Sigmoid colon (tissue), 7 donors: ENCODE data around the gene CA14. TPM values are rescaled to one million over a fixed set of nuclear protein-coding genes. Genes with fewer than 3 reads are reported as not detected.
"Not testable (repeated sequence)": the region's sequence is repeated elsewhere in the genome, so short reads cannot be mapped to it uniquely, and the experiment has no call there.

Experiments
- DNase-seq: peaks from one replicate; pipeline ENCODE4 v3.0.0-alpha.2; 2019
- H3K27ac ChIP-seq, 4 donors: fragments of 200-600 bp; sonication (generic); one replicate each; pipeline ENCODE4 v1.5.1; 2016 to 2019; ENCODE audit warnings: mild to moderate bottlenecking in 1 of 4
- H3K27me3 ChIP-seq, 3 donors: fragments of 200-600 bp; sonication (generic); one replicate each; pipeline ENCODE4 v1.5.1; 2019; ENCODE audit warnings: mild to moderate bottlenecking in 1 of 3
- H3K36me3 ChIP-seq, 4 donors: fragments of 200-600 bp; sonication (generic); one replicate each; pipeline ENCODE4 v1.5.1; 2016 to 2019
- H3K4me1 ChIP-seq, 4 donors: fragments of 200-600 bp; sonication (generic); one replicate each; pipeline ENCODE4 v1.5.1; 2017 to 2019
- H3K4me3 ChIP-seq, 4 donors: fragments of 200-600 bp; sonication (generic); one replicate each; pipeline ENCODE4 v1.5.1; 2017 to 2019; ENCODE audit warnings: mild to moderate bottlenecking in 2 of 4, moderate library complexity in 1 of 4
- H3K9me3 ChIP-seq, 4 donors: fragments of 200-600 bp in 3 of 4; sonication (generic) in 3 of 4; one replicate each; pipeline versions ENCODE4 v1.5.1 to v1.6.1; 2013 to 2019
- EP300 ChIP-seq, 4 donors: sonication (generic); formaldehyde crosslinking; IDR thresholded peaks; one replicate each; pipeline ENCODE4 v1.6.1; 2017; ENCODE audit warnings: antibody characterized with exemption in 4 of 4
- POLR2A ChIP-seq, 2 donors: fragments of 450-650 bp; IDR thresholded peaks; one replicate each; pipeline ENCODE4 v1.6.1; 2016; ENCODE audit warnings: antibody characterized with exemption in 2 of 2, mild to moderate bottlenecking in 2 of 2, moderate library complexity in 2 of 2
- POLR2AphosphoS5 ChIP-seq, 4 donors: sonication (generic); formaldehyde crosslinking; IDR thresholded peaks; one replicate each; pipeline ENCODE4 v1.6.1; 2017; ENCODE audit warnings: antibody characterized with exemption in 4 of 4
- WGBS, 2 donors: extraction: QIAGEN DNeasy Blood & Tissue Kit; methylation state at CpG; one replicate each; pipeline ENCODE4 v1.1.7; 2013; 5-methylcytosine and 5-hydroxymethylcytosine counted together
- intact Hi-C: fragments of 100-400 bp; cut with DNase I; formaldehyde crosslinking; loops from one replicate; pipeline ENCODE4 v1.15.1; 2023
- polyA plus RNA-seq, 3 donors: library from polyadenylated mRNA; stranded (reverse); fragments of 200-250 nt; gene quantifications; one replicate each; pipeline ENCODE4 v1.2.3, GENCODE V29; 2013
- total RNA-seq, 4 donors: library from RNA; depleted of rRNA; stranded (reverse); fragments of >200 nt; gene quantifications; one replicate each; pipeline ENCODE4 v1.1.0, GENCODE V29; 2016
- TF ChIP-seq, protein P1 (sequence below), 4 experiments: fragments of 450-650 bp in 3 of 4; fragments of 200-600 bp in 1 of 4; IDR thresholded peaks; one replicate each; pipeline ENCODE4 v1.5.1; 2016 to 2019; ENCODE audit warnings: antibody characterized with exemption in 4 of 4, mild to moderate bottlenecking in 3 of 4, moderate library complexity in 2 of 4
- donor health status: healthy with polysubstance abuse.
- donor health status: Bipolar disorder and iron deficiency.
- donor health status: healthy.

Gene CA14
- total and polyA plus RNA-seq, 7 donors: 0.35 to 4.3 (median 1.4) TPM; not detected in 2

DNA sequence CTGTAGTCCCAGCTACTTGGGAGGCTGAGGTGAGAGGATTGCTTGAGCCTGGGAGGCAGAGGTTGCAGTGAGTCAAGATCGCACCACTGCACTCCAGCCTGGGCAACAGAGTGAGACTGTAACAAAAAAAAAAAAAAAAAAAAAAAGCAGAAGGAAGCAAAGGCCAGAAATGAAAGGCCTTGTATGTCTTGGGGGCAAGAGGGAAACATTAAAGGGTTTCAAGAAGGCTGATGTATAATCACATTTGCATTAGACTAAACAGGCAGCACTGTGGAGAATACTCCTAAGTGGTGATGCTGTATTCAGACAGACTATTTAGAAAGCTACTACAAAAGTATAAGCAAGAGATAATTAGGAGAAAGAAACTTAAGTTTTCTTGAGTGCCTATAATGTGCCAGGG lies 32.0 kb upstream of the CA14 start:
- intact Hi-C loops: no loop called here
- no peaks in the 10 kb centered on the region for H3K9me3 ChIP-seq
- WGBS, 2 donors: 79 to 100% methylated on average over 1 of the region's 1 CpG
- no peaks in the 10 kb centered on the region for H3K27me3 ChIP-seq
- DNase-seq: no peak
- H3K27ac ChIP-seq: no peak overlapping the region
- peaks cover 0 to 83% (median 13%) of the 10 kb centered on the region in 4 donors for H3K36me3 ChIP-seq
- H3K4me3 ChIP-seq: no peak overlapping the region
- TF ChIP-seq POLR2AphosphoS5 (IDR thresholded peaks at IDR 0.05): no peak
- H3K4me1 ChIP-seq: no peaks in the 10 kb centered on the region

DNA sequence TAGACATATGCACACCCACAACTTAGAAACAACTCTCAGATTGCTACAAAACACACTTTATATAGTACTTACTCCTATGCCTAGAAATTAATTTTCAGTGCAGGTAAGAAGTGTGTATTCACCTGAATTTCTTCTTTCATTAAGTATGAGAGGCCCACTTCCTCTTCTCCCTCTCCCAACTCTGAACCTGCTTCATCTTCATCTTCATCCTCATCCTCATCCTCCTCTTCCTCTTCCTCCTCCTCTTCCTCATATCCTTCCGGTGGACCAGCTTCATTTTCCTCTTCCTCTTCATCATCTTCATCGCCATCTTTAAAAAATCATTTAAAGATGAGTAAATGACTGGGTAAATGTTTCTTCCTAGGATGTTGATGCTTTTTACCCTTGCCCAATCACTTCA lies 31.1 kb upstream of the CA14 start:
- Histone ChIP-seq H3K4me3 (no peak overlapping the region), H3K9me3 (no peaks in the 10 kb centered on the region), H3K27me3 (no peaks in the 10 kb centered on the region), H3K27ac (no peak overlapping the region), H3K4me1 (no peaks in the 10 kb centered on the region), H3K36me3 (peaks cover 0 to 81% (median 13%) of the 10 kb centered on the region in 4 donors)
- no peak for TF ChIP-seq EP300 (IDR thresholded peaks at IDR 0.05)
- no peak for TF ChIP-seq POLR2A (IDR thresholded peaks at IDR 0.05)
- TF ChIP-seq POLR2AphosphoS5 (IDR thresholded peaks at IDR 0.05): no peak
- TF ChIP-seq, protein P1, sequence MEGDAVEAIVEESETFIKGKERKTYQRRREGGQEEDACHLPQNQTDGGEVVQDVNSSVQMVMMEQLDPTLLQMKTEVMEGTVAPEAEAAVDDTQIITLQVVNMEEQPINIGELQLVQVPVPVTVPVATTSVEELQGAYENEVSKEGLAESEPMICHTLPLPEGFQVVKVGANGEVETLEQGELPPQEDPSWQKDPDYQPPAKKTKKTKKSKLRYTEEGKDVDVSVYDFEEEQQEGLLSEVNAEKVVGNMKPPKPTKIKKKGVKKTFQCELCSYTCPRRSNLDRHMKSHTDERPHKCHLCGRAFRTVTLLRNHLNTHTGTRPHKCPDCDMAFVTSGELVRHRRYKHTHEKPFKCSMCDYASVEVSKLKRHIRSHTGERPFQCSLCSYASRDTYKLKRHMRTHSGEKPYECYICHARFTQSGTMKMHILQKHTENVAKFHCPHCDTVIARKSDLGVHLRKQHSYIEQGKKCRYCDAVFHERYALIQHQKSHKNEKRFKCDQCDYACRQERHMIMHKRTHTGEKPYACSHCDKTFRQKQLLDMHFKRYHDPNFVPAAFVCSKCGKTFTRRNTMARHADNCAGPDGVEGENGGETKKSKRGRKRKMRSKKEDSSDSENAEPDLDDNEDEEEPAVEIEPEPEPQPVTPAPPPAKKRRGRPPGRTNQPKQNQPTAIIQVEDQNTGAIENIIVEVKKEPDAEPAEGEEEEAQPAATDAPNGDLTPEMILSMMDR (IDR thresholded peaks at IDR 0.05): no peak
- intact Hi-C loops: no loop called here
- WGBS, 2 donors: 80 to 95% methylated on average over 2 of the region's 2 CpGs
- no peak for DNase-seq

DNA sequence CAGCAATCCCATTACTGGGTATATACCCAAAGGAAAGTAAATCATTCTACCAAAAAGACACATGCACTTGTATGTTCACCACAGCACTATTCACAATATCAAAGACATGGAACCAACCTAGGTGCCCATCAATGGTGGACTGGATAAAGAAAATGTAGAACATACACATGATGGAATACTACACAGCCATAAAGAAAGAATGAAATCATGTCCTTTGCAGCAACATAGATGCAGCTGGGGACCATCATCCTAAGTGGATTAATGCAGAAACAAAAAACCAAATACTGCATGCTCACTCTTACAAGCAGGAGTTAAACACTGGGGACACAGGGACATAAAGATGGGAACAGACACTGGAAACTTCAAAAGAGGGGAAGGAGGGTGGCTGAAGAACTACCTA lies 30.3 kb upstream of the CA14 start:
- Histone ChIP-seq H3K9me3 (no peaks in the 10 kb centered on the region), H3K36me3 (peaks cover 0 to 78% (median 13%) of the 10 kb centered on the region in 4 donors), H3K4me1 (no peaks in the 10 kb centered on the region), H3K27ac (no peak overlapping the region), H3K27me3 (no peaks in the 10 kb centered on the region), H3K4me3 (no peak overlapping the region)
- TF ChIP-seq POLR2AphosphoS5 (IDR thresholded peaks at IDR 0.05) (no peak), EP300 (IDR thresholded peaks at IDR 0.05) (no peak), POLR2A (IDR thresholded peaks at IDR 0.05) (no peak)
- TF ChIP-seq, protein P1 (IDR thresholded peaks at IDR 0.05): no peak
- intact Hi-C loops: no loop called here
- DNase-seq: no peak

DNA sequence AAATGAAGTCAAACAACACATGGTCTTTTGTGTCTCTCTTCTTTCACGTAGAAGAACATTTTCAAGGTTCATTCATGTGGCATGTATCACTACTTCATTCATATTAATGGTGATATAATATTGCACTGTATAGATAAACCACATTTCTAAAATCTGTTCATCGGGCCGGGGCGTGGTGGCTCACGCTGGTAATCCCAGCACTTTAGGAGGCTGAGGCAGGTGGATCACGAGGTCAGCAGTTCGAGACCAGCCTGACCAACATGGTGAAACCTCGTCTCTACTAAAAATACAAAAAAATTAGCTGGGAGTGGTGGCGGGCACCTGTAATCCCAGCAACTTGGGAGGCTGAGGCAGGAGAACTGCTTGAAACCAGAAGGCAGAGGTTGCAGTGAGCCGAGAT lies 29.3 kb upstream of the CA14 start:
- peaks cover 0 to 68% (median 12%) of the 10 kb centered on the region in 4 donors for H3K36me3 ChIP-seq
- H3K4me1 ChIP-seq, H3K4me3 ChIP-seq, intact Hi-C loops, H3K27me3 ChIP-seq, H3K27ac ChIP-seq, H3K9me3 ChIP-seq, DNase-seq: not testable (repeated sequence)
- 97% methylated on average over 10 of the region's 10 CpGs for WGBS, 2 donors

DNA sequence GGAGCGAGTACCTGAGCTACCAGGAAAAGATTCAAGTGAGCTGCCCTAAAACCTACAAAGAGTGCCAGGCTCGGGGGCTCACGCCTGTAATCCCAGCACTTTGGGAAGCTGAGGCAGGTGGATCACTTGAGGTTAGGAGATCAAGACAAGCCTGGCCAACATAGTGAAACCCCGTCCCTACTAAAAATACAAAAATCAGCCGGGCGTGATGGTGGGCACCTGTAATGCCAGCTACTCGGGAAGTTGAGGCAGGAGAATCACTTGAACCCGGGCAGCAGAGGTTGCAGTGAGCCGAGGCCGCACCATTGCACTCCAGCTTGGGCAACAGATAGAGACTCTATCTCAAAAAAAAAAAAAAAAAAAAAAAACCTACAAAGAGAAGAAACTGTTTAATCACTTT lies 24.7 kb upstream of the CA14 start:
- H3K27me3 ChIP-seq, H3K4me3 ChIP-seq, H3K9me3 ChIP-seq, DNase-seq: not testable (repeated sequence)
- intact Hi-C loops: loop anchor here (1.0 kb wide), 1 partner anchor 85 kb away; no protein-coding TSS in a partner anchor
- 91 to 93% methylated on average over 10 of the region's 10 CpGs for WGBS, 2 donors
- Histone ChIP-seq H3K4me1 (peaks cover 0 to 20% (median 13%) of the 10 kb centered on the region in 4 donors), H3K36me3 (peaks cover 0 to 25% (median 0%) of the 10 kb centered on the region in 4 donors), H3K27ac (peak overlapping the region in 3 of 4 donors; percentile 98 to 99 (median 99))

DNA sequence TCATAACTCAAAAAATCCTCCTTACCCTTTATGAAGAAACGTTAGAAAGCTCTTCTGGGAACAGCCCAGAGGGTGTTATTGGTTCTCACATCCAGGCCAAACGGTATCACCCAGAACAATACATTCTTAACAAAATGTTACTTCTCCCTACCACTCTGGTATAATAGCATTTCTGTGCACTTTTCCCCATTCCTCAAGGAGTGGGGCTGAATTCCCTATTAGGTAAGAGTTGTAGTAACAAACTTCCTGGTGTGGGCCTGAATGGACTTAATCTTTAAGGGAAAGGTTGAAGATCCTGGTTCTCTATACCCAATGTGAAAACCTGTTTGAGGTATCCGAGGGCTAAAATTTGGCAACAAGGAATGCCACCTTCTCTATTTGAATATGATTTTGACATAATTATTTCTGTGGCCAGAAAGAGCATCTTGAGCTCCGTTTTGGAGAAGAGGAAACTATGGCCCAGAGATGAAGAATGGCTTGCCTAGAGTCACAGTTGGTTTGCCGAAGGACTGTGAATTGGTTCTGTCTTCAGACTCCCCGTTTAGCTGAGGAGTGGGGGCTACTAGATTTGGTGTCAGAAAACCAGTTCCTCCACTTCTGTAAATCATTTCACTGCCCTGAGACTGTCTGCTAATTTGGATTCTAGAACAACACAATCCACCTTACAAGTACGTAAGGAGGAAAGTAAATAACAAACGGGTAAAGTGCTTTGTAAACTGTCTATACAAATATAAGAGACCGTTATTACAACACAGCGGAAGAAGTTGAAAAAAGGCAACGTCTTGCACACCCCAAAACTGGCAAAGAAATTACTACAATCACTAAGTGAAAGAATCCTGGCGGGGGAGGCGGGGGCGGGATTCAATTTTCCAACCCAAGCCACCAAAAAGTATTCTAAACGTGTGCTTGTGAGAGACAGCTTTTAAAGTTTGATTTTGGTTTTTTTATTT lies 23.9 kb upstream of the CA14 start:
- Histone ChIP-seq H3K36me3 (peaks cover 0 to 19% (median 0%) of the 10 kb centered on the region in 4 donors), H3K27me3 (no peaks in the 10 kb centered on the region), H3K4me3 (peak overlapping the region; percentile 80 to 96 (median 88)), H3K9me3 (no peaks in the 10 kb centered on the region), H3K27ac (peak overlapping the region; percentile 98 to 99 (median 99)), H3K4me1 (peaks cover 0 to 20% (median 13%) of the 10 kb centered on the region in 4 donors)
- intact Hi-C loops: loop anchor here (1.0 kb wide), 1 partner anchor 85 kb away; no protein-coding TSS in a partner anchor
- no peak for DNase-seq
- WGBS, 2 donors: 9 to 17% methylated on average over 15 of the region's 15 CpGs
- TF ChIP-seq EP300 (IDR thresholded peaks at IDR 0.05): no peak
- TF ChIP-seq POLR2AphosphoS5 (IDR thresholded peaks at IDR 0.05): no peak
- no peak for TF ChIP-seq POLR2A (IDR thresholded peaks at IDR 0.05)
- TF ChIP-seq, protein P1 (IDR thresholded peaks at IDR 0.05): no peak
